HG03095 (cell line): Measurements from ENCODE around the gene XYLT1.
"Not testable (repeated sequence)": the region's sequence is repeated elsewhere in the genome, so short reads cannot be mapped to it uniquely, and the experiment has no call there.

ENCODE experiments used
- ATAC-seq: cut with Tn5 transposase; IDR thresholded peaks from one replicate; pipeline ENCODE4 v1.9.1; 2021; ENCODE audit warnings: moderate library complexity; ENCODE audit not compliant: unreplicated experiment

Gene XYLT1

DNA sequence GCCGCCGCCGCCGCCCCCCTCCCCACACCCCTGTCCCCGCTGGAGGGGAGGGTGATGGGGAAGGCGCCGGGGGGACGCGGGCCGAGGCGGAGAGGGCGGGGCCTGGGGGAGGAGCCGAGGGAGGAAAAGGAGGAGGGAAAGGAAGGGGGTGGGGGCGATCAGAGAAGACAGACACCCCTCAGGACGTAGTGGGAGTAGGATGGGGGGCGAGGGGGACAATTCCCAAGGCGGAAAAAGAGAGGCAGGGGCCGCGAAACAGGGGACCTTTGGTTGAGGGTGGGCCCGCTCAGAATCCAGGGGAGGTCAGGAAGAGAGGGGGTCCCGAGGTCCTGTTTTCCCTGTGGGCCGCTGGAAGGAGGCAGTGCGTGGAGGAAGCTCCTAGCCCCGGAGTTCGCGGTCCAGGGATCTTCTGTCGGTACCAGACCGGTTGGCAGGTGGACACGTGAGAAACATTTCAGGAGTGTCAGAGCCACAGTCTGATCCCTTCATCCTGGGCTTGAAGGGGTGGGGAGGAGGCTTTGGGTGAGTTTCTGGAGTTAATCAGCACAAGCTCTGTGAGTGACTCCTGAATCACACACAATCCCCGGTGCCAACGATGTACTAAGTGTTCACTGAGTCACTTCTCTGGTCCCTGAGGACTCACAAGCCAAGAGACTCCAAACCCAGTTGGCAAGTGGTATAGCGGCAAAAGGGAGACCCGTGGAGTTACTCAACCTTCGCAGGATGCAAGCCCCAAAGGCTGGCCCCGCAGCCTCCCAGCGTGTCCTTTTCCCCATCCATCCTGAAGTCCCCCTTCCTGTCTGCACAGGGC is at the start of gene XYLT1:
Gene XYLT1 (minus strand): TSS at position 53 of the 811 bp plus-strand sequence. CDS start 164 bp downstream, outside the sequence.
- ATAC-seq = no peak

GRCh38 chr16:17520111-17520510 is 49.4 kb upstream of the XYLT1 start:
- ATAC-seq = no peak

- no peak for ATAC-seq
Observed at GRCh38 chr16:17519101-17519955, 48.6 kb upstream of the XYLT1 start.

DNA sequence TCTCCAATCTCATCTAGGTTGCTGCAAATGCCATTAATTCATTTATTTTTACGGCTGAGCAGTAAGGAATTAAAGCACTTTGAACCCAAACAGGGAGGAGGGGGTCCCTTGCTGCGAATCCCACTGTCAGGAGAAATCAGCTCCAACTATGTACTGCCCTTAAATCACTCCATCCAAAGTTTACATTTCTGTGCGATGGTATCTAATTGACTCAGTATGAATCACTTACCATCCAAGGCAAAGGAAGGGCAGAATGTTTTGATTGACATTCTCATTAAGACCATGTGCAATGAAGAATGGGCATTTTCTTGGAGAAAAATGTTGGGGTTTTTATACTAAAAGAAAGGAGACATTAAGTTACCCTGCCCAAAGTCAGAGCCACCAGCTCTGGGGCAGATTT is 47.7 kb upstream of the XYLT1 start:
- ATAC-seq = no peak

DNA sequence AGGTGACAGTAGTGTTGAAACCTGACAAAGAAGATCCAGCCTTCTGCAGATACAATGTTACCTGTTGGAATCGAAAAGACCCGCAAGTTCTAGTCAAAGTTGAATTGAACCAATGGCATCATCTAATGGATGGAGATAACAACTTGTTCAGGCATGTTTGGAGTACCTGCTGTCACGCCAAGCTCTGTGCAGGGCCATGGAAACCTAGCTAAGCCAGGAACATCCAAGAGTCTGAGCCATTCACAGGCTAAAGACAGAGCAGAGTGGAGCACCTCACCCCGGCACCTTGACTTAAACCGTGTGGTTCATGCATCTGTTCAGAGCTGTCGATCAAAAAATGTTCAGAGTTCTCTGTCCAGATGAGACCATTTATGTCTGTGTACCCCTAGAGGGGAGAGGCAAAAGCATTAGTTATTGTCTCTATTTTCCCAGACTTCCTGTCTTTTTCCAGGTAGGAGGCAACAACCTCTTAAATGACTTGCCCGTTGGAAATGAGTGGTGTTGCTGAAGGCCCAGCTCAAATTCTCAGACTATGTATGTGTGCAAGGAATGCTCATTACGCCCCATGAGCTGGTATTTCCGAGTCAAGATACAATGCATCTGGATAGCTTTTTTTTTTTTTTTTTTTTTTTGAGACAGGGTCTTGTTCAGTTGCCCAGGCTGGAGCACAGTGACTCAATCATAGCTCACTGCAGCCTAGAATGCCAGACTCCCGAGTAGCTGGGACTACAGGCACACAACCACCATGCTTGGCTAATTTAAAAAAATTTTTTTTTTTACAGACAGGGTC is 44.9 kb upstream of the XYLT1 start:
- no peak for ATAC-seq

- no peak for ATAC-seq
Observed at GRCh38 chr16:17512636-17513220, 42.0 kb upstream of the XYLT1 start.

DNA sequence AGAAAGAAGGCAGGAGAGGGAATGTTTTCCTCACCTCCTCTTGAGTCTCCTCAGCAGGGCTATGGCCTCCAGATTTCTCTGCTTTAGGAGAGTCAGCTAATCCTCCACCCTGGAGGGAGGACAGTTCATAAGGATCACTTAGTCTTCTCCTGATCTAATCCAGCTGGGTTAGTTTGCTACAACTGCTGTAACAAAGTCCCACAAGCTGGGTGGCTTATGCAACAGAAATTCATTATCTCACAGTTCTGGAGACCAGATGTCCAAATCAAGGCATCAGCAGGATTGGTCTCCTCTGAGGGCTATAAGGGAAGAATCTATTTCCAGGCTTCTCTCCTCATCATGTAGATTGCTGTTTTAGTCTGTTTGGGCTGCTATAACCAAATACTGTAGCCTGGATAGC is 40.6 kb upstream of the XYLT1 start:
- ATAC-seq = no peak

DNA sequence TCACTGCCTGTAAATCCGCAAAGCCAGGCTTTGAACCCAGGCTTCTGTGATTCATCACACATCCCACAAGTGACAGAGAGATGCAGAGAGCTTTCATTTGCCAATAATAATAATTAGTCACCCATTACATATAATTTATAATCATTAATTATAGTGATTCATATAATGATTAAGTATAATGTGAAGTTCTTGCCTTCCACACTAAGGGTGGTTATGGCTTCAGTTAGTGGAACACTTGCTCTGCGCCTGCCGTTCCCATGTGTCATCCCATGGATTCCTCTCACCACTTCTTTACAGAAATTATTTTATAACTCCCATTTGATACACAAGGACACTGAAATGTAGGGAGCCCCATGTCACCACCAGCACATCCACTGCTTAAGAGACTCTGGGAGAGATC is 39.8 kb upstream of the XYLT1 start:
- no peak for ATAC-seq

DNA sequence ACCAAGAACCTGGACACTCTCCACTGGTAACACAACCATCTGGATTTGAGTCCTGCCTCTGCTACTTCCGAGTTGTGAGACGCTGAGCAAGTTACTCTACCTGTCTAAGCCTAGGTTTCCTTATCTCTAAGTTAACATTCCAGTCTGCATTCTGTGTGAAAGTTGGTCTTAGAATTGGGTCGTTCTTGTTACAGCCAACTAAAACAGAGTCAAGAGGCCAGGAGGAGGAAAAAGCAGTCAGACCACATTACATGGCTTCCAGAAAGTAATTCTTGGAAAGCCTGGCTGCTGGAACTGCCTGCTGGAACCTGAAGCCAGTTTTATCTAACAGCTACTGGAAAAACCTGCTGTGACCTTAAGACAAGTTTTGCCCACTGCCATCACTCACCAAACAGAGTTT is 38.4 kb upstream of the XYLT1 start:
- ATAC-seq = no peak

GRCh38 chr16:17508303-17508702 is 37.5 kb upstream of the XYLT1 start:
- ATAC-seq = no peak

- ATAC-seq = not testable (repeated sequence)
Observed at GRCh38 chr16:17507516-17507915, 36.8 kb upstream of the XYLT1 start.

DNA sequence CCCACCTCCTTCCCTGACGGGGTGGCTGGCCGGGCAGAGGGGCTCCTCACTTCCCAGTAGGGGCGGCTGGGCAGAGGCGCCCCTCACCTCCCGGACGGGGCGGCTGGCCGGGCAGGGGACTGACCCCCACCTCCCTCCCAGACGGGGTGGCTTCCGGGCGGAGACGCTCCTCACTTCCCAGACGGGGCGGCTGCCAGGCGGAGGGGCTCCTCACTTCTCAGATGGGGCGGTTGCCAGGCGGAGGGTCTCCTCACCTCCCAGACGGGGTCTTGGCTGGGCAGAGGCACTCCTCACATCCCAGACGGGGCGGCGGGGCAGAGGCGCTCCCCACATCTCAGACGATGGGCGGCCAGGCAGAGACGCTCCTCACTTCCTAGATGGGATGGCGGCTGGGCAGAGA is 35.1 kb upstream of the XYLT1 start:
- ATAC-seq = not testable (repeated sequence)

- no peak for ATAC-seq
Observed at GRCh38 chr16:17504050-17504449, 33.3 kb upstream of the XYLT1 start.

- no peak for ATAC-seq
Observed at GRCh38 chr16:17503331-17503730, 32.6 kb upstream of the XYLT1 start.

GRCh38 chr16:17501321-17501720 is 30.6 kb upstream of the XYLT1 start:
- ATAC-seq = no peak

DNA sequence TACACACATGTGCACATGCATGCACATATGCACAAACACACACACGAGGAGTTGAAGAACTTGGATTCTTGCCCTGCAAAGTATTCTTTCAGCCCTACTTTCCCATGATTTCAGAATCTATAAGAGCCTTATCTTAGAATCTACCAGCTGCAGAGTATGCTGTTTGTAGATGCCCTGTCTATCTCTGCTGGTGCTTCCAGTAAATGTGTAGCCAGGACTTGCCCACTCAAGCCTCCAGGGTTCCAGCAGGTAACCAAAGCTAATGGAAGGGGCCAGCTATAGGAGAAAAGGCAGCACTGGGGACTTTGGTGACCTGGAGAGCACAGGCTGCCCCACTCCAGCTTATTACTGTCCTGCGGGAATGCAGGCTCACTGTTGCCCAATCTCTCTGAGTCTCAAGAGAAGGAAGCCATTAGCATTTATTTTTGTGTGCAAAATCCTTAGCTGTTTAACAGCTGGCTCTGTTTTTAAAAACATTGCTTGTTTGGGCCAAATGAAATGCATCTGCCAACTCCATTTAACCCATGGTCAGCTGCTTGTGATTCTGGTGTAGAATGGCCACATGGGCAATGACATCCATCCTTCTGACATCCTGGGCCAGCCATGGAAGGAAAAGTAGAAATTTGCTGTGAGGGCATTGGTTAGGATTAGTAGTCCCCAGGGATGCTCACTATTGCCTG is 28.6 kb upstream of the XYLT1 start:
- no peak for ATAC-seq

- no peak for ATAC-seq
Observed at GRCh38 chr16:17497648-17498047, 26.9 kb upstream of the XYLT1 start.

- ATAC-seq = no peak
Observed at GRCh38 chr16:17496891-17497290, 26.1 kb upstream of the XYLT1 start.

- ATAC-seq = no peak
Observed at GRCh38 chr16:17493012-17493411, 22.3 kb upstream of the XYLT1 start.

GRCh38 chr16:17491140-17491662 is 20.4 kb upstream of the XYLT1 start:
- no peak for ATAC-seq
